HG02870 (cell line): ENCODE measurements around the gene ANKRD65.
"Not testable (repeated sequence)": the region's sequence is repeated elsewhere in the genome, so short reads cannot be mapped to it uniquely, and the experiment has no call there.

Source experiments
- ATAC-seq: cut with Tn5 transposase; IDR thresholded peaks from one replicate; pipeline ENCODE4 v1.9.1; 2021; ENCODE audit warnings: mild to moderate bottlenecking, moderate library complexity; ENCODE audit not compliant: unreplicated experiment

Gene ANKRD65

GRCh38 chr1:1418464-1419362 lies 2.4 kb downstream of the ANKRD65 start:
- no peak for ATAC-seq

- ATAC-seq = not testable (repeated sequence)
Observed at GRCh38 chr1:1417825-1418463, 3.1 kb downstream of the ANKRD65 start.

DNA sequence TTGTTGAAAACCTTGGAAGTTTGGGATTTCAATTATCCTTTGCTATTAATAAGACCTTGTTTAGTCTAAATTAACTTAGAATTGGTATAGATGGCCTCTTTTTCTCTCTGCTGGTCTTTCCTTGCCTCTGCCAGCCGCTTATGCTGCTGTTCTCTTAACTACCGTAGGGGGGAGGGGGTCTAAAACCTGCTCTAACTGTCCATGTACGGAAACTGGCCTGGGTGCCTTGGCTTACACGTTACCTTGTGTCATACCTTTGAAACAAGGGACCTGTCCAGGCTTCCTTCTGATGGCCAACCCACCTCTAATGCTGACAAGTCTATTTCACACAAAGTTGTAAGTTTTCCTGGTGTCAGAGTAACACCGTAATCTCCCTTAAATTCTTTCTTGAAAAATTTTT lies 3.7 kb downstream of the ANKRD65 start:
- not testable (repeated sequence) for ATAC-seq

- no peak for ATAC-seq
Observed at GRCh38 chr1:1415751-1416150, 5.3 kb downstream of the ANKRD65 start.

GRCh38 chr1:1412311-1412902 lies 8.7 kb downstream of the ANKRD65 start:
- ATAC-seq = not testable (repeated sequence)

- ATAC-seq = no peak
Observed at GRCh38 chr1:1411626-1412025, 9.4 kb downstream of the ANKRD65 start.

- ATAC-seq = not testable (repeated sequence)
Observed at GRCh38 chr1:1410238-1410637, 10.8 kb downstream of the ANKRD65 start.

- peak; percentile 17 for ATAC-seq
Observed at GRCh38 chr1:1407636-1408318, 13.3 kb downstream of the ANKRD65 start.

- ATAC-seq = peak; percentile 94
Observed at GRCh38 chr1:1406821-1407635, 14.0 kb downstream of the ANKRD65 start, which contains the start of gene MRPL20. Gene MRPL20, minus strand, starts transcription at chr1:1407293. Its CDS starts 76 bp downstream, at chr1:1407217.

GRCh38 chr1:1406101-1406820 lies 14.8 kb downstream of the ANKRD65 start:
- no peak for ATAC-seq

DNA sequence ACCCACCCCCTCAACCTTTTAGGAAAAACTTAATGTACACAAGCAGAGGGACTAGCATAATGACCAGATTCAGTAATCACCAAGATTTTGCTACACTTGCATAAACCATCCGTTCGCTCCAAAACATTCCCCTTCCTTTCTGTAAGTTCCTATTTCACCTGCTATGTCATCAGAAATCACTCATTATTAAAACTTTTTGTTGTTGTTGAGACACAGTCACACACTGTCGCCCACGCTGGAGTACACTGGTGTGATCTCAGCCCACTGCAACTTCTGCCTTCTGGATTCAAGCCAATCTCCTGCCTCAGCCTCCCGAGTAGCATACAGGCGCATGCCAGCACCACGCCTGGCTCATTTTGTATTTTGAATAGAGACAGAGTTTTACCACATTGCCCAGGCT lies 17.4 kb downstream of the ANKRD65 start:
- ATAC-seq = no peak

DNA sequence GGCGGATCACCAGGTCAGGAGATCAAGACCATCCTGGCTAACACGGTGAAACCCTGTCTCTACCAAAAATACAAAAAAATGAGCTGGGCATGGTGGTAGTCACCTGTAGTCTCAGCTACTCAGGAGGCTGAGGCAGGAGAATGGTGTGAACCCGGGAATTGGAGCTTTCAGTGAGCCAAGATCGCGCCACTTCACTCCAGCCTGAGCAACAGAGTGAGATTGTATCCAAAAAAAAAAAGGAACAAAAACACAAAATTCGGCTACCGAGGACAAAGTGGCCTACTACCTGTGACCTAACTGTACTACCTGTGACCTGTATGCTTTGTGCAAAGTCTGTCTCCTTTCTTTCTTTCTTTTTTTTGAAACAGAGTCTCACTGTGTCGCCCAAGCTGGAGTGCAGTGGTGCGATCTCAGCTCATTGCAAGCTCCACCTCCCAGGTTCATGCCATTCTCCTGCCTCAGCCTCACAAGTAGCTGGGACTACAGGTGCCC lies 18.1 kb downstream of the ANKRD65 start:
- ATAC-seq = not testable (repeated sequence)

GRCh38 chr1:1402072-1402900 lies 18.8 kb downstream of the ANKRD65 start:
- ATAC-seq = no peak

- no peak for ATAC-seq
Observed at GRCh38 chr1:1401457-1402010, 19.5 kb downstream of the ANKRD65 start.

- ATAC-seq = no peak
Observed at GRCh38 chr1:1400576-1401456, 20.3 kb downstream of the ANKRD65 start.

GRCh38 chr1:1399872-1400575 lies 21.1 kb downstream of the ANKRD65 start:
- ATAC-seq = peak; percentile 10
